Panc1 (cell line): ENCODE measurements around the gene PPP2R3A. TPM values are rescaled to one million over a fixed set of nuclear protein-coding genes. Genes with fewer than 3 reads are reported as not detected.
A peak's percentile ranks its signal among the peaks of the same experiment; 100 is the strongest.

Experiments used
- ATAC-seq: fragments of 200-7000 bp; cut with Tn5 transposase; 2 replicates; pipeline ENCODE4 v1.9.1; 2020; ENCODE audit warnings: mild to moderate bottlenecking, moderate library complexity
- BruUV-seq: library from RNA; stranded (reverse); fragments of 400-500 nt; replicated peaks from 2 replicates; lab custom pipeline; 2021; lab: Mats Ljungman, UMichigan
- CTCF ChIA-PET: fragments of 300-600 bp; sonication (Branson Sonifier 250); formaldehyde crosslinking; loops from one replicate; lab custom pipeline; 2022; ENCODE audit warnings: antibody characterized with exemption; lab: Charles Lee
- POLR2A ChIA-PET: fragments of 300-600 bp; sonication (Branson Sonifier 250); formaldehyde crosslinking; loops from one replicate; lab custom pipeline; 2022; ENCODE audit warnings: antibody characterized with exemption; lab: Charles Lee
- DNase-seq: peaks from one replicate; pipeline ENCODE4 v3.0.0-alpha.2; 2010; ENCODE audit warnings: low read depth, low spot score
- H3K27ac ChIP-seq: 2 replicates; pipeline ENCODE4 v1.5.1; 2011; ENCODE audit warnings: mild to moderate bottlenecking, low read length, inconsistent platforms
- H3K27me3 ChIP-seq: fragments of 200-500 bp; sonication (Bioruptor generic); 2 replicates; pipeline ENCODE4 v1.6.0; 2014; ENCODE audit warnings: low read length, inconsistent platforms; ENCODE audit not compliant: control insufficient read depth, insufficient read depth
- H3K36me3 ChIP-seq: fragments of 200-500 bp; sonication (Bioruptor generic); 2 replicates; pipeline ENCODE4 v1.5.1; 2014; ENCODE audit warnings: inconsistent platforms, mild to moderate bottlenecking, low read length, moderate library complexity; ENCODE audit not compliant: control insufficient read depth, insufficient read depth
- H3K4me1 ChIP-seq: 2 replicates; pipeline ENCODE4 v1.5.1; 2011; ENCODE audit warnings: inconsistent platforms, mild to moderate bottlenecking, low read length, moderate library complexity; ENCODE audit not compliant: control insufficient read depth, insufficient read depth
- H3K4me3 ChIP-seq, 2 experiments: 2 replicates each; pipeline ENCODE4 v1.5.1; 2011 to 2012; ENCODE audit warnings: low read depth in 2 of 2, low read length in 2 of 2, mild to moderate bottlenecking in 2 of 2, inconsistent platforms in 1 of 2, moderate library complexity in 1 of 2
- H3K9me3 ChIP-seq: fragments of 200-500 bp; sonication (Bioruptor generic); 2 replicates; pipeline ENCODE4 v1.5.1; 2014; ENCODE audit warnings: low read depth, mild to moderate bottlenecking, inconsistent platforms, low read length, moderate library complexity; ENCODE audit not compliant: control insufficient read depth, insufficient read depth
- POLR2AphosphoS5 ChIP-seq: IDR thresholded peaks from 2 replicates; pipeline ENCODE4 v1.6.1; 2012; ENCODE audit warnings: mild to moderate bottlenecking, low read depth, low read length, moderate library complexity
- SIN3A ChIP-seq: IDR thresholded peaks from 2 replicates; pipeline ENCODE4 v1.6.1; 2012; ENCODE audit warnings: low read depth, mild to moderate bottlenecking, low read length, moderate library complexity, borderline replicate concordance; ENCODE audit not compliant: insufficient read depth
- TCF7L2 ChIP-seq: IDR thresholded peaks from 2 replicates; pipeline ENCODE4 v1.6.1; 2011; ENCODE audit warnings: mild to moderate bottlenecking, low read depth, low read length, inconsistent platforms
- in situ Hi-C: cut with HindIII; loops from 2 replicates; pipeline ENCODE4 v1.10.0; 2016; ENCODE audit warnings: low sequenced_read_pairs, low pct_unique_long_range_greater_than_20kb
- intact Hi-C: fragments of 100-400 bp; cut with micrococcal nuclease; formaldehyde crosslinking; loops from one replicate; pipeline ENCODE4 v1.10.0; 2022; ENCODE audit not compliant: unreplicated experiment
- total RNA-seq: library from RNA; stranded (reverse); gene quantifications from one replicate; pipeline ENCODE4 v1.2.1, GENCODE V29; 2021; ENCODE audit not compliant: unreplicated experiment
- TF ChIP-seq, protein P1 (sequence below), 2 experiments: IDR thresholded peaks; 2 replicates each; pipeline ENCODE4 v1.6.1; 2011 to 2012; ENCODE audit warnings: low read depth in 2 of 2, control low read depth in 1 of 2, low read length in 1 of 2, mild to moderate bottlenecking in 1 of 2, moderate library complexity in 1 of 2; ENCODE audit not compliant: insufficient read depth in 1 of 2
- TF ChIP-seq, protein P2 (sequence below): fragments of 450-650 bp; IDR thresholded peaks from 2 replicates; pipeline ENCODE4 v1.5.1; 2017; ENCODE audit warnings: mild to moderate bottlenecking

Gene PPP2R3A
- total RNA-seq, 1 experiment from 2014 or later, result 8.1 TPM

DNA sequence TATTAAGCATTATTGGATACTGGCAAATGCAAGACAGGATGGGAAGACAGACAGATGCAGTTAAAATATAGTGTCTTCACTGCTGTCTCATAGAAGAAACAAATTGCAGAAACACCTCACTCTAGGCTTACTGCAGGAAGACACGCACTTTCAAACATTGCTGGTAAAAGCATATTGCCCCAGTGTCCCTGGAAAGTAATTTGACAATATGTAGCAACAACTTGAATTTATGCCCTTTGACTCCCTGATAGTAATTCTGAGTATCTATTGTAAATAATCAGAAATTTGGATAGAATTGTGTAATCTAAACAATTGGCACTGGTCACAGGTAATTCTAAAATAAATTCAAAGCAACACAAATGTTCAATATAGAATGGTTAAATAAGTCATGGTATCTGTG lies 168.6 kb downstream of the PPP2R3A start:
- Histone ChIP-seq H3K4me1 (peaks cover 8% of the 10 kb centered on the region; the same call in 1 of the 2 replicates), H3K36me3 (no peaks in the 10 kb centered on the region), H3K27me3 (no peaks in the 10 kb centered on the region), H3K9me3 (no peaks in the 10 kb centered on the region), H3K27ac (no peak overlapping the region), H3K4me3 (no peak overlapping the region)
- in situ Hi-C loops, result no loop called here
- ChIA-PET POLR2A (interaction anchor here (0.6 kb wide), 1 partner anchor 59 kb away, joined by 3 read pairs; no protein-coding TSS in a partner anchor), CTCF (no interaction called here)
- intact Hi-C loops, result no loop called here
- TF ChIP-seq POLR2AphosphoS5, result no peak
- ATAC-seq (no peak), DNase-seq (no peak)
- no TSS peak for BruUV-seq

DNA sequence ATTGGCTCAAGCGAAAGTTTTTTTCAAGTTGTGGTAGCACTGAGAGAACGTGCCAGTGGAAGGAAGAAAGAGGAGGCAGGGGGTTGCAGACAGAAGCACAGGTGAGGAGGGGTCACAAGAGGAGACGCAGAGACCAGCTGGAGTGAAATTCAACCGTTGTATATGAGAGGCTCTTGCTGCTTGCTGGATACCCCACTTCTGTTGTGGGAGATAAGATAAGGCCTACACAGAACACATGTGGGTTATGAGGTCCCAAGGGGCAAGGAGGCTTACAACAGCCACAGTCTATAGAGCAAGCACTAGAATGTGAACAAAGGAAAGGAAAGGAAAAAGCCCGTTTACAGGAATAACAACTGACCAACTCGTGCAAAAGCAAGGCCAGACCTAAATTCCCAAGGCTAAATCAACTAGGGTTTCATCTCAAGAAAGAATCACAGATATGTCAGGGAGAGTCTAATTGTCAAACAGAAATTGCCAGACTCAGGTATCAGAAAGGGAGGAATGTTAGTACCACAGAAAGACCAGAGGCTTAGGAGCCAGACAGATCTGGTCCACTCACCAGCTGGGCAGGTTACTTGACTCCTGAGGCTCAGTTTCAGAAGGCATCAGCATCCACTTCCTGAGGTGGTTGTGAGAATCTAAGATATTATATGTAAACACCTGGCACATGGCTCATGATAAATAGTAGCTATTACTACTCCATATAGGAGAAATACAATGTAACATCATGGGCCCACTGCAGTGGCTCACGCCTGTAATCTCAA lies 169.7 kb downstream of the PPP2R3A start:
- TF ChIP-seq TCF7L2 (no peak), POLR2AphosphoS5 (no peak), SIN3A (no peak)
- TF ChIP-seq, protein P1, sequence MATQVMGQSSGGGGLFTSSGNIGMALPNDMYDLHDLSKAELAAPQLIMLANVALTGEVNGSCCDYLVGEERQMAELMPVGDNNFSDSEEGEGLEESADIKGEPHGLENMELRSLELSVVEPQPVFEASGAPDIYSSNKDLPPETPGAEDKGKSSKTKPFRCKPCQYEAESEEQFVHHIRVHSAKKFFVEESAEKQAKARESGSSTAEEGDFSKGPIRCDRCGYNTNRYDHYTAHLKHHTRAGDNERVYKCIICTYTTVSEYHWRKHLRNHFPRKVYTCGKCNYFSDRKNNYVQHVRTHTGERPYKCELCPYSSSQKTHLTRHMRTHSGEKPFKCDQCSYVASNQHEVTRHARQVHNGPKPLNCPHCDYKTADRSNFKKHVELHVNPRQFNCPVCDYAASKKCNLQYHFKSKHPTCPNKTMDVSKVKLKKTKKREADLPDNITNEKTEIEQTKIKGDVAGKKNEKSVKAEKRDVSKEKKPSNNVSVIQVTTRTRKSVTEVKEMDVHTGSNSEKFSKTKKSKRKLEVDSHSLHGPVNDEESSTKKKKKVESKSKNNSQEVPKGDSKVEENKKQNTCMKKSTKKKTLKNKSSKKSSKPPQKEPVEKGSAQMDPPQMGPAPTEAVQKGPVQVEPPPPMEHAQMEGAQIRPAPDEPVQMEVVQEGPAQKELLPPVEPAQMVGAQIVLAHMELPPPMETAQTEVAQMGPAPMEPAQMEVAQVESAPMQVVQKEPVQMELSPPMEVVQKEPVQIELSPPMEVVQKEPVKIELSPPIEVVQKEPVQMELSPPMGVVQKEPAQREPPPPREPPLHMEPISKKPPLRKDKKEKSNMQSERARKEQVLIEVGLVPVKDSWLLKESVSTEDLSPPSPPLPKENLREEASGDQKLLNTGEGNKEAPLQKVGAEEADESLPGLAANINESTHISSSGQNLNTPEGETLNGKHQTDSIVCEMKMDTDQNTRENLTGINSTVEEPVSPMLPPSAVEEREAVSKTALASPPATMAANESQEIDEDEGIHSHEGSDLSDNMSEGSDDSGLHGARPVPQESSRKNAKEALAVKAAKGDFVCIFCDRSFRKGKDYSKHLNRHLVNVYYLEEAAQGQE (IDR thresholded peaks at IDR 0.05; ENCODE audit: insufficient read depth in 1 of 2, low read depth in 2 of 2, low read length in 1 of 2), result no peak
- TF ChIP-seq, protein P2, sequence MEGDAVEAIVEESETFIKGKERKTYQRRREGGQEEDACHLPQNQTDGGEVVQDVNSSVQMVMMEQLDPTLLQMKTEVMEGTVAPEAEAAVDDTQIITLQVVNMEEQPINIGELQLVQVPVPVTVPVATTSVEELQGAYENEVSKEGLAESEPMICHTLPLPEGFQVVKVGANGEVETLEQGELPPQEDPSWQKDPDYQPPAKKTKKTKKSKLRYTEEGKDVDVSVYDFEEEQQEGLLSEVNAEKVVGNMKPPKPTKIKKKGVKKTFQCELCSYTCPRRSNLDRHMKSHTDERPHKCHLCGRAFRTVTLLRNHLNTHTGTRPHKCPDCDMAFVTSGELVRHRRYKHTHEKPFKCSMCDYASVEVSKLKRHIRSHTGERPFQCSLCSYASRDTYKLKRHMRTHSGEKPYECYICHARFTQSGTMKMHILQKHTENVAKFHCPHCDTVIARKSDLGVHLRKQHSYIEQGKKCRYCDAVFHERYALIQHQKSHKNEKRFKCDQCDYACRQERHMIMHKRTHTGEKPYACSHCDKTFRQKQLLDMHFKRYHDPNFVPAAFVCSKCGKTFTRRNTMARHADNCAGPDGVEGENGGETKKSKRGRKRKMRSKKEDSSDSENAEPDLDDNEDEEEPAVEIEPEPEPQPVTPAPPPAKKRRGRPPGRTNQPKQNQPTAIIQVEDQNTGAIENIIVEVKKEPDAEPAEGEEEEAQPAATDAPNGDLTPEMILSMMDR, result no peak
- ChIA-PET POLR2A (interaction anchor here (0.5 kb wide), 1 partner anchor 34 kb away, joined by 4 read pairs; no protein-coding TSS in a partner anchor), CTCF (interaction anchor here (0.6 kb wide), 1 partner anchor 138 kb away, joined by 3 read pairs; no protein-coding TSS in a partner anchor)
- ATAC-seq (peak; percentile 54; the same call in 1 of the 2 replicates), DNase-seq (no peak)
- intact Hi-C loops (no loop called here), in situ Hi-C loops (no loop called here)
- no peak overlapping the region for H3K4me3 ChIP-seq
- no peak overlapping the region for H3K27ac ChIP-seq
- no peaks in the 10 kb centered on the region for H3K27me3 ChIP-seq
- H3K4me1 ChIP-seq, result peaks cover 8% of the 10 kb centered on the region; the same call in 1 of the 2 replicates
- no peaks in the 10 kb centered on the region for H3K9me3 ChIP-seq
- no peaks in the 10 kb centered on the region for H3K36me3 ChIP-seq
- BruUV-seq, result no TSS peak
